ENCODE results near the gene SNX1.
"Not testable (repeated sequence)": the region's sequence is repeated elsewhere in the genome, so short reads cannot be mapped to it uniquely, and the experiment has no call there.

SNX1 gene, protein sequence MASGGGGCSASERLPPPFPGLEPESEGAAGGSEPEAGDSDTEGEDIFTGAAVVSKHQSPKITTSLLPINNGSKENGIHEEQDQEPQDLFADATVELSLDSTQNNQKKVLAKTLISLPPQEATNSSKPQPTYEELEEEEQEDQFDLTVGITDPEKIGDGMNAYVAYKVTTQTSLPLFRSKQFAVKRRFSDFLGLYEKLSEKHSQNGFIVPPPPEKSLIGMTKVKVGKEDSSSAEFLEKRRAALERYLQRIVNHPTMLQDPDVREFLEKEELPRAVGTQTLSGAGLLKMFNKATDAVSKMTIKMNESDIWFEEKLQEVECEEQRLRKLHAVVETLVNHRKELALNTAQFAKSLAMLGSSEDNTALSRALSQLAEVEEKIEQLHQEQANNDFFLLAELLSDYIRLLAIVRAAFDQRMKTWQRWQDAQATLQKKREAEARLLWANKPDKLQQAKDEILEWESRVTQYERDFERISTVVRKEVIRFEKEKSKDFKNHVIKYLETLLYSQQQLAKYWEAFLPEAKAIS

DNA sequence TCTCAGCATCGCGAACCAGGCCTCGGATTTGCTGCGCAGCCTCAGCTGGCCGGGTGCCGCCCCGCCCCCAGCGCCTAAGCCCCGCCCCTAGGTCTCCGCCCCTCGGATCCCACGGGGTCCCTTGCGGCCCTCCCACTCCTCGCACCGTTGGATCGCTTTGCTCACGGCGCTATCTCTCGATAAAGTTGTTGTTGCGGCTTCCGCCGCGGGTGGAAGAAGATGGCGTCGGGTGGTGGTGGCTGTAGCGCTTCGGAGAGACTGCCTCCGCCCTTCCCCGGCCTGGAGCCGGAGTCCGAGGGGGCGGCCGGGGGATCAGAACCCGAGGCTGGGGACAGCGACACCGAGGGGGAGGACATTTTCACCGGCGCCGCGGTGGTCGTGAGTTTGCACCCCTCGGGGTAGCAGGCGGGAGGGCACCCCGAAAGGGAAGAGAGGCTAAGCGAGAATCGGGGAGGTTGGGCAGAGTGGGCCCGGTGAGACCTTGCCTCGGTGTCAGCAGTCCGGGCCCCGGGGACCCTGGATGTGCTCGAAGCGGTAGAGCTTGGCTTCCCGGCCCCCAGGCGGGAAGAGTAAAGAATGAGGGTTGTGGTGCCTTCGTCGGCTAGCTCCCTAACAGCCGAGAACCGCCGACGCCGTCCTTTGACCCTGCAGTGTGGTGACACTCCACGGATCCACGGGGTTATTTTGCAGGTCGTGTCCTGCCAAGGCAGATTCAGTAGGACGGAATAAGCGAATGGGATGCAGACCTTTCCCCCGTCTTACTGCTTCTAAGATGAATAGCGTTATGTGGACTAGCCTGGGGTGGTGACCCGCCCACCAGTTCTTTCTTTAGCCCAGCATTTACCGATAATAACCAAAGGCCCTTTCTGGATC, at the start of gene SNX1:
Gene SNX1, plus strand, starts transcription at position 188 of the 873 bp plus-strand sequence. Its CDS starts 32 bp downstream, at position 220.
- peak; percentile 94 for DNase-seq

DNA sequence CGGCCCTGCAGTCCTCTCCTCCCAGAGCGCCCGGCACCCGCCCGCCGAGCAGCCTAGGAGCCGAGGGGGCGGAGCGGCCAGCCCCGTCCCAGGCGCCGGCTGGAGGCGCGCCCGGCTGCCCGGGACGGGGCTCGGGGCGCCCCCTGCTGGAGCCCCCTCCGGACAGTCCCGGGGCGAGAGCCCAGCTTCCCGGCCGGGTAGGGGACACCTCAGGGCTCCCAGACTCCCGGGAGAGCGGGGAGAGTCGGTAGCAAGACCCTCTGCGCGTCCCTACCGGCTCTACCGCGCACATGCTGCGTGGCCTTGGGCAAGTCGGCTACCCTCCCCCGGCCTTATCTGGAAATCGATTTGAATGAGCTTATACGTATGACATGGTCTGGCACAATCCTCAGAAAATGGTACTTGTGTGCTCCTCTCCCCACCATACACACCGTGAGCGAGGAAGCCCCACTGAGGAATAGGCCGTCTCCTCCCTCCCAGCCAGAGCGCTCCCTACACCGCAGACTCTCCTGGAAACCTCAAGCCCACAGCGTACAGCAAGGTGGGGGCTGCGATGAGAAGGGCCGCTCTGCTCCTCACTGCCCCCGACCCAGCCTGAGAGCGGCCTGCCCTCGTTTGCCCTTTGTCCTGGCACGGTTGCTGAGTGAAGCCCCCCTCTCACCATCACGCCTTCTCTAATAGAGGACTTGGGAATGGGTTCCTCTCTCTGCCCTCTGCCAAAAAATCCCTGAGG, 49.2 kb upstream of the SNX1 start, which contains the start of gene DAPK2:
Gene DAPK2, minus strand, starts transcription at position 65 of the 733 bp plus-strand sequence. CDS start 6,224 bp downstream, outside the sequence.
- peak; percentile 54 for DNase-seq

DNA sequence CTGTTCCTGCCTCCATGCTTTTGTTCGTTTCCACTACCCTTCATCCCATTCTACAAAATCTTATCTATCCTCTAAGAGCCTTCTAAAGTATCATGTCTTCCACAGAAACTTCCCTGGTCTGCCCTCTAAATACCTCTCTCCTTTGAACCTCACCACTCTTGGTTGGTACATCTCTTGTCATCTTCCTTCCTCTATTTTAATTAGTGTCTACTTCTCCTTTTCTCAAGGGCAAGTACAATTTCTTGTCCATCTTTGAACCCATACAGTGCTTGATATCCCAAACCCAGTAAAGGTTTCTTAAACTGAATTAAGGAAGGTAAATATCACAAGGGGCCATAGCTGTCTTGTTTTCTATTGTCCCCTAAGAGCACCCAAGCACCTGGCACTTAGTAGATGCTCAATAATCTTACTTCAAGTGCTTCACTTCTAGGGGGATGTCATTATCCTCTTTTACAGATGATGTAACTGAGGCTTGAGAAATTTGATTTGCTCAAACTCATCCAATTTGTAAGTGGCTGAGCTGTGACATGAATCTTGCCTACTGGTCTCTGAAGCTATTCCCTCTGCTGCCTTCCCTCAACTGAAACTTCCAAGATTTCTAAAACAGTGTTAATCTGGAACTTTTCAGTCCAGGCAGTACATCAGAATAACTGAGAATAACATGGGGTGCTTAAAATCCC, 46.9 kb upstream of the SNX1 start:
- DNase-seq = no peak

DNA sequence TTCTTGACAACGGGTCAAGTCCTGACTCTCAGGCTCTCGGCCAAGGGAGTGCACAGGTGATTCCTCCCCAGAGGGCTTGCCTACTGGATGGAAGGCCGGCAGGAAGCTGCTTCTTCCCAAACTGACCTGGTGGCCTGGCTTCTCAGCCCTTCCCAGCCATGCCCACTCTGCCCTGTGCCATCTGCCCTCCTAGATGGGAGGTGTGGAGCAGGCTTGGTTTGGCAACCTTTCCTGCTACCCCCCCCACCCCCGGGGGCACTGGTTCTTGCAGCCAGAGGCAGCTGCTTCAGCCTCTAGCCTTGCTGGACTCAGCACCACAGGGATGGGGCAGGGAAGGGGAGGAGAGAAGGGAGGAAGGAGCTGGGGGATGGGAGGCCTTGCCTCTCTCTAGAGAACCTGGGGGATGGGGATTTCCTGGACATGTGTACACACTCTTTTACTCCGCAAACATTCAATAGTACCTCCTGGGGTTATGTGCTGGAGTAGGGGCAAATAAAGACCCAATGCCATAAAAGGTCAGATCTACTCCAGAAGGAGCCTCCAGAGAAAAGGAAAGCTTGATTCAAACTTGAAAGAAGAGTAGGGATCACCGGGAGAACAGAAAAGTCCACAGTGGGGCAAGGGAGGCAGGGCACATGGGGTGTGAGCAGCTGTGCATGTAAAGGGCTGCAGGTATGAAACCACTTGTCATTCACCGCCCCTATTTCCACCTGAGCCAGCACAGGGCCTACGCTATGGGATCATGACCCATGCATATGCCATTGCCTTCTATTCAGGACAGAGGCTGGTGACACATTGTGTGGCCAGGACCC, 45.3 kb upstream of the SNX1 start:
- no peak for DNase-seq

DNA sequence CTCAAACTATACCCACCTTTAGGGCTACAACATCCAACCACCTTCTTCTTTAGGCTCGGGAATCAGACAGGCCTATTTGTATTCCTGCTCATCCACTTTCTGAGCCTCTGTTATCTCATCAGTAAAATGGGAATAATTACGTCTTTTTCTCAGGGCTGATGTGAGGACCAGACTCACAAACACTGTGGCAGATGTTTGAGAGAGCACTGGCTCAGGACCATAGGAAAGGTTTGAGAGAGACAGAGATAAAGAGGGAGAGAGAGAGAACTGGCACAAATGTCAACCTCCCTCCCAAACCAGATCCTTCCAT, 44.7 kb upstream of the SNX1 start:
- no peak for DNase-seq

DNA sequence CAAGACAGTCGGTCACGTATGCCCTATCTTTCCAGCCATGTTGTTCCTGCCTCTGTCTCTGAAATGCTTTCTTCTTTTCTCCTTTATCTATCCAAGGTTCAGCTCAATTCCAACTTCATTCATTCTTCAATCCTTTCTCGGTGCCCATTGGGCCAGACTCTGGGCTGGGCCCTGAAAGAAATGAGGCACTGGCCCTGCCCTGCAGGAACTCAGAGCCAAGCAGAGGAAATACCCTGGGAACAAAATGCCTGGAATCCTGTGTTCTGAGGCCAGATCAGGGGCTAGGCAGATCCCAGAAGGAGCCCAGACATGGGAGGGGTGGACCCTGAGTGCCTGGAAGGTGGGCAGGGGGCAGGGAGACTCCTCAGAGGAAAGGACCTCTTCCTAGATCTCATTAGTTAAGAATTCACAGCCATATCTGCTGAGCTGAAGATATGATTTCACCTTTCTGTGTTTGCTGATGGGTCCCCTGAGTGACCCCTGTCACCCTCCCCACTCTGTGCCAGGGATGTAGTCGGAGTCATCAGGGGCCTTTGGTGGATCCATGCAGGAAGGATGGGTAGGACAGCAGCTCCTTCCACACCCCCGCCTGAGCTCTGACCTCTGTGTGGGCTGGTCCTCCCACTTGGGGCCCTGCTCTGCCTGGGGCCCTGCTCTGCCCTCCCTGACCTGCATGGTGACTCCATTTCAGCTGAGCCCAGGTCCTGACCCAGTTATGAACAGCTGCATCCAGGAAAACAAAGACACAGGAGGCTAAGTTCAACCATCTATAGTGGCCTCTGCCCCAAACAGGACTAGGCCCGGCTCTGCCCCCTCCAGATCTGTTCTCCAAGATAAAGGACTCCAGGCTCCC, 44.1 kb upstream of the SNX1 start:
- DNase-seq = no peak

DNA sequence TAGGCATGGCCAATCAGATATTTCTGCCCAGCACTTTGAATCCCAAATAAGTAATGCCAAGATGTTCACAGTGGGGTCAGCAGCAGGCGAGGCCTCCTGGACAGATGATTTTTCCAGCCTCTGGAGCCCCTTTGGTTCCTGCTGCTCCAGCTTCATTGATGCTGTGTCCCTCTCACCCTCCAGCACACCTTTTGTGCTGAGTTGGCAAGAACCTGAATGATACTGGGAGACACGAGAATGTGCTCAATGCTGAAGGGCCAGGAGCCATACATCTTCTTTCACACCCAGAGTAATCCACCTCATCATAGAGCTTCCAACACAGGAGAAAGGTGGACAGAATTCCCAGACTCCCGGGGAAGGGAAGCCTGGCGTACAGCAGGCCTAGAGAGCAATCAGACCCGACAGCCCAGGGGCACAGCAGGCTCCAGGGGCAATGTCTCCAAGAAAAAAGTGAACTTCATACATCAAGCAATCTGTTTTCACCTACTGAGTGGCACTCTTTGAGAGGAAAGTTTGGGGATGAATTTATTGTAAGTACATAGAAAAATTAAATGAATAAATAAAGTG, 42.8 kb upstream of the SNX1 start:
- DNase-seq = no peak

DNA sequence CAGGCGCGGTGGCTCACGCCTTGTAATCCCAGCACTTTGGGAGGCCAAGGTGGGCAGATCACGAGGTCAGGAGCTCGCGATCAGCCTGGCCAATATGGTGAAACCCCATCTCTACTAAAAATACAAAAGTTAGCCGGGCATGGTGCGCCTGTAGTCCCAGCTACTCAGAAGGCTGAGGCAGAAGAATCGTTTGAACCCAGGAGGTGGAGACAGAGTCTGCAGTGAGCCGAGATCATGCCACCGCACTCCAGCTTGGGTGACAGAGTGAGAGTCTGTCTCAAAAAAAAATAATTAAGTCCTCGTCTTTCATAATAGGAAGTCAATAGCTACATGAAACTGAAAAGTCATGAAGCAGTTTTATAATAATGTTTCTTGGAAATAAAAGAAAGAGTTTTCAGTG, 42.1 kb upstream of the SNX1 start:
- DNase-seq = not testable (repeated sequence)

DNA sequence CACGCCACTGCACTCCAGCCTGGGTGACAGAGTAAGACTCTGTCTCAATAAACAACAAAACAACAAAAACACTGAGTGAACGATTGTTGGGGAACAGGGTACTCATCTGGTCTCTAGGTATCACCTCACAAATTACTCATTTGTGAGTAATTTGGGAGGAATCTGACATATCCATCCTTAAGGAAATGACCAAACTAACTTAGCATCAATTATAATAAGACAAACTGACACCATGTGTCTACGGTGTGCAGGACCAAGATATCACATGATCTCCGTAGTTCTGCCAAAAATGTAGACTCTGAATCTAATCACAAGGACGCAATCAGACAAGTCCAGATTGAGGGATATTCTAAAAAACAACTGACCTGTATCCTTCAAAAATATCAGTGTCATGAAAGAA, 37.5 kb upstream of the SNX1 start:
- no peak for DNase-seq

DNA sequence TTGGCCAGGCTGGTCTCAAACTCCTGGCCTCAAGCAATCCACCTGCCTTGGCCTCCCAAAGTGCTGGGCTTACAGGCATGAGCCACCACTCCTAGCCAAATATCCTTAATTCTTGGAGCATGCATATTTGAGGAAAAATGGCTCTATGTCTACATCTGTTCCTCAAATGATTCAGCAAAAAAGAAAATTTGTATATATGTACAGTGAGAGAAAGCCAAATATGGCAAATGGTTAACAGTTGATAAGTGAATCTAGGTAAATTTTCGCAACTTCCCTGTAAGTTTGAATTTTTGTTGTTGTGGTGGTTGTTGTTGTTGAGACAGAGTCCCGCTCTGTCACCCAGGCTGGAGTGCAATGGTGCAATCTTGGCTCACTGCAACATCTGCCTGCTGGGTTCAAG, 36.7 kb upstream of the SNX1 start:
- not testable (repeated sequence) for DNase-seq

DNA sequence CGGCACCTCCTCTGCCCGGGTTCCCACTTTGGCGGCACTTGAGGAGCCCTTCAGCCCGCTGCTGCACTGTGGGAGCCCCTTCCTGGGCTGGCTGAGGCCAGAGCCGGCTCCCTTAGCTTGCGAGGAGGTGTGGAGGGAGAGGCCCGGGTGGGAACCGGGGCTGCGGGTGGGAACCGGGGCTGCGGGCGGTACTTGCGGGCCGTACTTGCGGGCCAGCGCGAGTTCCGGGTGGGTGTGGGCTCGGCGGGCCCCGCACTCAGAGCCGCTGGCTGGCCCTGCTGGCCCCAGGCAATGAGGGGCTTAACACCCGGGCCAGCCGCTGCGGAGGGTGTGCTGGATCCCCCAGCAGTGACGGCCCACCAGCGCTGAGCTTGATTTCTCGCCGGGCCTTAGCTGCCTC, 35.1 kb upstream of the SNX1 start:
- no peak for DNase-seq

DNA sequence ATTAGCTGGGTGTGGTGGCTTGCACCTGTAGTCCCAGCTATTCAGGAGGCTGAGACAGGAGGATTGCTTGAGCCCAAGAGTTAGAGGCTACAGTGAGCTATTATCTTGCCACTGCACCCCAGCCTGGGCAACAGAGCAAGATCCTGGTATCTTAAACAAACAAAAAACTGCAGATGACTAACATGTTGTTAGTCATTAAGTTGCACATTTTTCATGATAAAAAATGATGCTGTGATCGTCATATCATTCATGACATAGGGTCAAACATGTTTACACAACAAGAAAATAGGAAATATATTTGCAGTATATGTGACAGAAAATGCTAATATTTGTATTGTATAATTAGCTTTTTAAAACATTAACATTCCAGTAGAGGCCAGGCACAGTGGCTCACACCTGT, 29.3 kb upstream of the SNX1 start:
- no peak for DNase-seq

DNA sequence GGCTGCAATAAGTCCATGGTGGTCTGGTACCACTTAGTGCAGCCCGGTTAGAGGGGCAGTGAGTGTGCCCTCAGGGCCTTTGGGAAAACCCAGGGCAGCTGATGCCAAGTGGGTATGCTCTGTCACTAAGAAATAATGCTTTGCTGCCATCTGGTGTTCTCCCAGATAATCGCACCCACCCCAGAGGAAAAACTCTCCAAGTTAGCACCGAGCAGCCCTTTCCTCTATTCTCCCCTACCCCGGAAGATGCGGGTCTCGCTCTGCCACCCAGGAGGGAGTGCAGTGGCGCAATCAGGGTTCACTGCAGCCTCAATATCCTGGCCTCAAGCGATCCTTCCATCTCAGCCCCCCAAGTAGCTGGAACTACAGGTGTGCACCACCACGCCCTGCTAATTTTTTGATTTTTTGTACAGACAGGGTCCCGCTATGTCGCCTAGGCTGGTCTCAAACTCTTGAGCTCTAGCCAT, 28.2 kb upstream of the SNX1 start:
- peak; percentile 58 for DNase-seq

DNA sequence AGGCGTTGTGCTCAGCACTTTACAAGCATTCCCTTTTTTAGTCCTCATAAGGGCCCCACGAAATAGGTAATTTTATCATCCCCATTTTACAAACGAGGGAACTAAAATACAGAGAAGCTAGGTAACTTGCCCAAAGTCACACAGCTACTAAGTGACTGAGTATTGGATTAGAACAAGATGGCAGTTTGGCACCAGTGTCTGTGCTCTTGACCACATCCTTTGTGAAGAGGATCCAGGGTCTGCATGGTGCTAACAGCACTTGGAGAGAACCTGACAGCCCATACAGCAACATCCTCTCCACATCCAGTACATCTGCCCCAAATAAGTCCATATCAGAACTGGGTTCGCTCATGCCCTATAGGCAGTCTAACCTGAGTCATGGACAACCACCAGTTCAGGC, 27.6 kb upstream of the SNX1 start:
- DNase-seq = no peak

DNA sequence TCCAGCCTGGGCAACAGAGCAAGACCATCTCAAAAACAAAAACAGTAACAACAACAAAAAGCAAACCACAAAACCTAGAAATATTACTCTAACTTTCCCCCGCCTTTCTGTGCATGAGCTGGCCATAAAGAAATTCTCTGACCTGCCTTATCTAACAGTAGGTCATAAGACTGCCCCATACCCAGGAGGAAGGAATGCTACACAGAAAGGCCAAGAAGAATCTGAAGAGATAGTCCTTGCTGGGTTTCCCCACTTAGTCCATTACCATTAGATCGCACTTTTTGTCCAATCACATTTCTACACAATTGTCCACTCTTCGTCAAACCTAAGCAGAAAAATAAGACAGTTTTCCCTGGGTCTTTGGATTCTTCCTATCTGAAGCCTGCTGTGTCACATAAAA, 25.7 kb upstream of the SNX1 start:
- no peak for DNase-seq

DNA sequence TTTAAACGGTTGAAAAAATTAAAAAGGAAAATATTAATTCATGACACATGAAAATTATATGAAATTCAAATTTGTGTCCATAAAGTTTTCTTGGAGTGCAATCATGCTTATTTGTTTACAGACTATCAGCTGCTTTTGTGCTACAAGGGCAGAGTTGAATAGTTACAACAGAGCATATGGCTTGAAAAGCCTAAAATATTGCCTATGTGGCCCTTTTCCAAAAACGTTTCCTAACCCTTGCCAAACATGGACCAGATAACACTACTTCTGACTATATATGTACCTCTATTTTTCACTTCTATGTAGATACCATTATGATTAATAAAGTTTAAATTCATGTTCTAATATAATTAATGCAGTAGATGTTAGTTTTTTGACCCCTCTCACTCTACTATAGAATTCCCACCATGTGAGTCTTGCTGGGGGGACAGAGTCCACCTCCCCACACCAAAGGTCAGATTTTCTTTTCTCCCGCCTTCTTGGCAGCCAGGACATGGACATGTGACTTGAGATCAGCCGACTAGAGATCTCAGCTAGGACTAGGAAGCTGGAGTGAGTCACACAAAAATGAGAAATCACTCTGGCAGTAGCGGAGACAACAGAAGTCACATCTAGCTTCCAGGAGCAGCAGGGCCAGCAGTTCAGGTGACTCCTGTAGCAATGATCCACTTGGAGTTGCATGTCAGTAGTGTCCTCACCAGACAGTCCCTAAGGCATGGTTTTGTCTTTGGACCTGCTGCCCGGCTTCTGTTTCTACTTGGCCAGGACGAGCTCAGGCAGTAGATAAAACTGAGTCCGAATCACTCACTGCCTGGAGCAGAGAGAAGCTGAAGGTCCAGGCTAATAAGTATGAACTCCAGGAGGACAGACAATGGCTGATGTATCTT, 24.6 kb upstream of the SNX1 start:
- DNase-seq = no peak

DNA sequence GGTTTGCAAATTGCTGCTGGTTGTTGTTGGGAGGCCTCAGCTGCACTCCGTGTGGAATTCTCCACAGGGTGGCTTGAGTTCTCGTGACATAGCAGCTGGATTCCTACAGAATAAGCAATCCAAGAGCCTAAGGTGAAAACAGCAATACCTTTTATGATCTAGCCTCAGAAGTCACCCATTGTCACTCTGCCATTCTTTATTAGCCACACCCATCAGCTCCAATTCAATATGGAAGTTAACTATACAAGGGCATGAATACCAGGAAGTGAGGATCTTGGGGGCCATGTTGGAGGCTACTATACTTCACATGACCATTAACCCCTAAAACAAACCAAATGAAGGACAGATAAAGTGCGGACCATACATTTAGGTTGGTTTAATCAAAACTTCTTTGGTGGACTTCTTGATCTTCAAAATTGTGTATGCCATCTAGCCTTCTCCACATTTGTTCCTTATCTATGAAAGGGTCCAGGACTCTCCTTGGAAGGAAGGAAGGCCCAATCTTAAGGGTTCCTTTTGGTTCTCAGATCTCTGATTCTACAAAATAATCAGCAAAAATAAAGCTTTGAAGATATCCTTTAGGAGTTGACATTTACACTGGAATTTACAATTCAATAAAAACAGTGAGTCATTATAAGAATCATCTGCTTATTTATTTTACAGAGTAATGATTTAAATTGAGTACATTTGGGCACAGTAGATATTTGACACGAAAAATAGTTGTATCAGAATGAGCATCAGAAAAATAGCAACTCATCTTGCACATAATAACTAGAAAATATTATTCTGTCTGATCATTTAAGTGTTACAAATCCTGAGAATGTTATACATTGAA, 23.6 kb upstream of the SNX1 start:
- DNase-seq = no peak

DNA sequence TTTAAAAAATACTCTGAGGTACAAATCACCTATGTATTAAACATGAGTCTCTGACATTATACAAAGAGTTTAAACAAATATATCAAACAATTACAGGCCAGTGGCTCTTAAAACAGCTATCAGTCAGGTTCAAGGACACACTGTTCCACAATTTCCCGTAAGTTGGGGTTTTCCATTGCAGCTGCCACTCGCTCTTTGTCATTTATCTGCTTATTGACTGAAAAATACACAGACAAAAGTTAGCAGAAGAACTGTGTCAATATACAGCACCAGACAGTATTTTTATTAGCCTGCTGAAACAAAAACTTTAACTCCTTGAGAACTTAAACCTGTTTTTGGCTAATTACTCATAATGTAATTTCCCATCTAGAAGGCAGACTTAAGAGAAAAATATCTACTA, 23.0 kb upstream of the SNX1 start:
- DNase-seq = no peak

Data from CD4-positive, alpha-beta T cell treated with Interferon gamma for 1 hour (primary cell).